HG02571 (cell line): Measurements from ENCODE around the gene ABCC9.

Experiments used
- ATAC-seq: cut with Tn5 transposase; IDR thresholded peaks from one replicate; pipeline ENCODE4 v1.9.1; 2021; ENCODE audit warnings: mild to moderate bottlenecking, moderate library complexity; ENCODE audit not compliant: unreplicated experiment

Gene ABCC9

GRCh38 chr12:21776175-21776574 is 165.1 kb downstream of the ABCC9 start:
- no peak for ATAC-seq

GRCh38 chr12:21775133-21775820 is 165.9 kb downstream of the ABCC9 start:
- ATAC-seq, result no peak

GRCh38 chr12:21774358-21775132 is 166.7 kb downstream of the ABCC9 start, which contains the start of gene KCNJ8:
Gene KCNJ8, minus strand, starts transcription at chr12:21774706. Its CDS starts 1,090 bp downstream, at chr12:21773616.
- ATAC-seq, result no peak

GRCh38 chr12:21773806-21774205 is 167.4 kb downstream of the ABCC9 start:
- ATAC-seq, result no peak

- ATAC-seq, result no peak
Measured at GRCh38 chr12:21773263-21773741, 167.9 kb downstream of the ABCC9 start.

GRCh38 chr12:21771311-21771710 is 169.9 kb downstream of the ABCC9 start:
- no peak for ATAC-seq

GRCh38 chr12:21769307-21769706 is 171.9 kb downstream of the ABCC9 start:
- no peak for ATAC-seq

GRCh38 chr12:21766403-21766802 is 174.8 kb downstream of the ABCC9 start:
- ATAC-seq, result no peak

- no peak for ATAC-seq
Measured at GRCh38 chr12:21764950-21765349, 176.3 kb downstream of the ABCC9 start.

GRCh38 chr12:21764065-21764464 is 177.2 kb downstream of the ABCC9 start:
- no peak for ATAC-seq

- no peak for ATAC-seq
Measured at GRCh38 chr12:21763531-21763930, 177.7 kb downstream of the ABCC9 start.

- ATAC-seq, result no peak
Measured at GRCh38 chr12:21759737-21760136, 181.5 kb downstream of the ABCC9 start.

GRCh38 chr12:21757735-21758134 is 183.5 kb downstream of the ABCC9 start:
- ATAC-seq, result no peak

- ATAC-seq, result no peak
Measured at GRCh38 chr12:21756699-21757098, 184.5 kb downstream of the ABCC9 start.

GRCh38 chr12:21751517-21751916 is 189.7 kb downstream of the ABCC9 start:
- ATAC-seq, result no peak
